Stomach (tissue), 4 donors: Measurements from ENCODE around the gene OBP2B.

Experiments used
- EP300 ChIP-seq: sonication (generic); formaldehyde crosslinking; IDR thresholded peaks from one replicate; pipeline ENCODE4 v1.6.1; 2017; ENCODE audit warnings: antibody characterized with exemption
- TF ChIP-seq, protein P1 (sequence below), 7 experiments: fragments of 450-650 bp in 4 of 7; fragments of 200-600 bp in 3 of 7; sonication (generic) in 3 of 7; IDR thresholded peaks; one replicate each; pipeline ENCODE4 v1.5.1; 2016 to 2019; ENCODE audit warnings: antibody characterized with exemption in 7 of 7, control low read depth in 2 of 7, mild to moderate bottlenecking in 1 of 7

DNA sequence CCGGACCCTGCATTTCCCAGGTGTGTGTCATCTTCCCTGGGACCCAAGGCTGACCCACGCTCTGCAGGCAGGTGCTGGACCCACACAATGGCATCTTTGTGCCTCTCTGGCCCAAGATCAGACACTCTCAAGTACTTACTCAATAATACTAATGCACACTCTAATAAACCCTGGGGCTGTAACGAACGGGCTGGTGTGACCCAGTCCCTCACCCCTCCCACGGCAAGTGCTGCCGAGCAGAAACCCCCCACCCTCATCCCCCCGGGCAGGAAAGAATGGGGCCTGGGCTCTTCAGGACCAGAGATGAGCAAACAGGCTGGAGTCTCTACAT lies 1.1 kb upstream of the OBP2B start:
- TF ChIP-seq, protein P1, sequence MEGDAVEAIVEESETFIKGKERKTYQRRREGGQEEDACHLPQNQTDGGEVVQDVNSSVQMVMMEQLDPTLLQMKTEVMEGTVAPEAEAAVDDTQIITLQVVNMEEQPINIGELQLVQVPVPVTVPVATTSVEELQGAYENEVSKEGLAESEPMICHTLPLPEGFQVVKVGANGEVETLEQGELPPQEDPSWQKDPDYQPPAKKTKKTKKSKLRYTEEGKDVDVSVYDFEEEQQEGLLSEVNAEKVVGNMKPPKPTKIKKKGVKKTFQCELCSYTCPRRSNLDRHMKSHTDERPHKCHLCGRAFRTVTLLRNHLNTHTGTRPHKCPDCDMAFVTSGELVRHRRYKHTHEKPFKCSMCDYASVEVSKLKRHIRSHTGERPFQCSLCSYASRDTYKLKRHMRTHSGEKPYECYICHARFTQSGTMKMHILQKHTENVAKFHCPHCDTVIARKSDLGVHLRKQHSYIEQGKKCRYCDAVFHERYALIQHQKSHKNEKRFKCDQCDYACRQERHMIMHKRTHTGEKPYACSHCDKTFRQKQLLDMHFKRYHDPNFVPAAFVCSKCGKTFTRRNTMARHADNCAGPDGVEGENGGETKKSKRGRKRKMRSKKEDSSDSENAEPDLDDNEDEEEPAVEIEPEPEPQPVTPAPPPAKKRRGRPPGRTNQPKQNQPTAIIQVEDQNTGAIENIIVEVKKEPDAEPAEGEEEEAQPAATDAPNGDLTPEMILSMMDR (IDR thresholded peaks at IDR 0.05), result no peak
- TF ChIP-seq EP300, result no peak
